HG02870 (cell line): ENCODE measurements around the gene KIAA0825.
"Not testable (repeated sequence)": the region's sequence is repeated elsewhere in the genome, so short reads cannot be mapped to it uniquely, and the experiment has no call there.

Source experiments
- ATAC-seq: cut with Tn5 transposase; IDR thresholded peaks from one replicate; pipeline ENCODE4 v1.9.1; 2021; ENCODE audit warnings: mild to moderate bottlenecking, moderate library complexity; ENCODE audit not compliant: unreplicated experiment

Gene KIAA0825

GRCh38 chr5:94388773-94389514, 229.5 kb downstream of the KIAA0825 start:
- no peak for ATAC-seq

DNA sequence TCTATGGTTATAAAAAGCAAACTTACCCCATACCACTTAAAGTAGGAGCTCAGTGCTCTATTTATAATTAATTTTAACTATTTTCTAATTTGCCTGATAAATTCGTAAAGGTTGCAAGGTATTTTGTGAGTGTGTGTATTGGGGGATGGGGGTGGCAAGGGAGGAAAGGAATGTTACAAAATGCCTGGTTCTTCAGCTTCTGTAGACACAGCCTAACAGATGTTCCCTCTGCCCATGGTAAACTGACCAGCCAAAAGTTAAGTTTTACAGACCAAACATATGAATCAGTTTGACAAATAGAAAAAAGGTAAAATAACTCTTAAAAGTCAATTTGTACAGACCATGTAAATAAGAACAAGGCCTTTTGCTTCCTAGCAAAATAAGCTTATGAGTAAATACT, 232.6 kb downstream of the KIAA0825 start:
- ATAC-seq = no peak

GRCh38 chr5:94378062-94378461, 240.3 kb downstream of the KIAA0825 start:
- ATAC-seq = no peak

DNA sequence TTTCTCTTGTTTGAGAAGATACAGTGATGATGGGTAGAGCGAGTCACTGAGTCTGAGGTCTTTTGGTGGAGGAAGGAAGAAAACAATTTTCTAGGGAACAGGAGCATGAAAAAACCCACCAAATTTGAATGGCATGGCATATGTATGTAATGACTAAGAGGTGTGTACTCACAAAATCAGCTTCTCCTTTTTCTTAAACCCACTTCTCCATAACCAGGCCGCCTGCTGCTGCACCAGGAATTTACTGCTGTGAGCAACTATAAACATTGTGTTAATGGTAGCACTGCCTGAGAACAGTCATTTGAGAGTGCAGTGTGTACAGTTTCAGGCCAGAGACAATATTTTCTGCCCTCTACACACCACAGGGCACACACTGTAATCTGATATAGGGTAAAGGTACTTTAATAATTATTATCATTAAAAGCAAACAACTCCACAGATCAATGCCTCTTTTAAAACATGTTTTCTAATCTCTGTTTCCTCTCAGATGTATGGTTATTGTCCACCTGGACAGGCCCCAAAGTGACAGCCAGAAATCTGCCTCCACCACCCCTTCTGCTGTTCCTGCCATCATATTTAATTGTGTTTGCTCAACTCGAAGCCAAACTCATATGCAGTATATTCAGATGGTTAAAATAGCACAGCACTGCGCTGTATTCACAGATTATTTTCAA, 241.6 kb downstream of the KIAA0825 start:
- ATAC-seq = no peak

GRCh38 chr5:94375801-94376200, 242.6 kb downstream of the KIAA0825 start:
- ATAC-seq = no peak

DNA sequence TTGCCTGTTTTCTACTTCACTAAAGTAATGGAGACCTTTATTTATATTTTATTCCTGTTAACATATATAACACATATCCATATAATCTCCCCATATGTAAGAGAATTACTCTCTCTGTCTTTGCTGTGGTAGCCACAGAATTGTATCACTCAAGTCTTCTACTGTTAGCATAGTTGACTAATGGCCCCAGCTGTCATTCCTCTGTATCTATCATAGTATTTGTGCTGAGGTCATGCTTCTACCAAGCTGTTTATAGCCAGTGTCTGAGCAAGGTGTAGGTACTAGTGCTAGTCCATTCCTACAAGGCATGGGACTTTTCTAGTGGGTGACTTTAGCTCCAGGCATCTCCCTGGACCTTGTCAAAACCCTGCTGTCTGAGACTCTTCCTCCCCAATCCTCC, 244.1 kb downstream of the KIAA0825 start:
- no peak for ATAC-seq

- no peak for ATAC-seq
Observed at GRCh38 chr5:94367900-94368299, 250.5 kb downstream of the KIAA0825 start.

DNA sequence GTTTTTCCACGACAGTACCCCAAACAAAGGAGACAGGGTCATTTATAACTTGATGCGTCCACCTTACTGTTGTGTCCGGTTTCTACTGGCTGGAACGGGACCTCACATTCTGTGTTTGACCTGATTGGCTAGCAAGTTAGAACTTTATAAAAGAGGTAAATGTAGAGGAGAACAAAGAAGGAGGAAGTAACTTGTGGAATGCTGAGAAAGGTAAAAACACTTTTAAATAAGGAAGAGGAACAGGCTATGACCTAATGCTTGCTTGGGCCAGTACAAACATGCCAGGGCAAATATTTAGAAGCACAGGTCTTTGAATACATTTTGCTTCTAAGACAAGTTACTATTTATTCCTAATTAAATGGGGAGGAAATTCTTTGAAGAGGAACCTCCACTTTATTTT, 251.6 kb downstream of the KIAA0825 start:
- no peak for ATAC-seq

- no peak for ATAC-seq
Observed at GRCh38 chr5:94362857-94363256, 255.5 kb downstream of the KIAA0825 start.

DNA sequence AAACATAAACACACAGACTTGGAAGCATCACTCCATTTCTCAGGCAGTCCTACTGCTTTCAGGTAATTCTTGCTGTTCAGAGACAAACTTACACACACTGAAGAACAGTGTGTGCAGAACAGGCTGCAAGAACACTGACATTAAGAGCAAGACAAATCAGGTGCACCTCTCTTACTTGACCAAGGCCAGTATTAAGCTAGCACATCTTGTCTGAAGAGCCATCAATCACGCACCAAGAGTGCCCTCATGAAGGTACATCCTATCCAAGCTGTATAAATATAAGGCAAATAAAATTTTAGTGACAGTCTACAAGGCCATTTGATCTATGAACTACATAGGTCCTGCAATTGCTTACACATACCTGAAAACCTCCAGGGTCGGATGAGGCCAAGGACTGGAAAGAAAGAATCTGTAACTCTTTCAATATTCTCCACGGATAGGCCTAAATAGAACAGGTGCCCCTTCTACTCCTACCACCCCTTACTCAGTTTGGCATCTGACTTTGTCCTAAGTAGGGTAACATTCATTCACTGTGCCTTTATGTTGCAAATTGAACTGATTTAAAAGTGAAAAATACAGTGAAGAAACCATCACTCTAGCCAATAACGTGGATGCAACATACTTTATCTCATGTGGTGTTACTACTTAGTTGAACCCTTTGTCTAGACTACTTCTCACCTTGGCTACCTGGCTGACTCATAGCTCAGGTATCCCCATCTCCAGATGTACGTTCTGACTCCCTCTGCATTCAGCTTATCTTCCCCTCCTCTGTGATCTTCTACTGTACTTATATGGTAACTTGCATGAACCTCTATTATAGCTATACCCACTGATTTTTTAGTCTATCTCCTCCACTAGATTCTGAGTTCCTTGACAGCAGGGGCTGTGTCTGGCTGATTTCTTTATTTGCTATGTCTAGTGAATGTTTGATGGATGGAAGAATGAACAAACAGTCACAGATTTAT, 256.3 kb downstream of the KIAA0825 start:
- ATAC-seq = no peak

DNA sequence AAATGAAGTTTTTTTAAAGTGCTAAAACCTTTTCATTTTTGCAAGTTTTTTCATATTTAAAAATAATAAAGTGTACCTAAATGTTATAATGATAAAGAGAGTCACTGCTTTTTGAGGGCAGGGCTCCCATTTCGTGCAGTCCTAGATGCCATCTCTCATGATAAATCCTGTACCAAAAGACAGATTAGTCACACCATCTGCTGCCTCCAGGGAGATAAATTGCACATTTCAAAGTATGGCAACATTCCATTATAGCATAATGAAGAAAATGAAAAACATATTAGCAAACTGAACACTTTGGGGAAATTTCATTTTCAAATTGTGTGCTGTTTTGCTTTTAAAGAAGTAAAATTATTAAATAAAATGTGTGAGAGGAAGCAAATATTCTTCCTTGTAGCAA, 257.2 kb downstream of the KIAA0825 start:
- ATAC-seq = no peak

DNA sequence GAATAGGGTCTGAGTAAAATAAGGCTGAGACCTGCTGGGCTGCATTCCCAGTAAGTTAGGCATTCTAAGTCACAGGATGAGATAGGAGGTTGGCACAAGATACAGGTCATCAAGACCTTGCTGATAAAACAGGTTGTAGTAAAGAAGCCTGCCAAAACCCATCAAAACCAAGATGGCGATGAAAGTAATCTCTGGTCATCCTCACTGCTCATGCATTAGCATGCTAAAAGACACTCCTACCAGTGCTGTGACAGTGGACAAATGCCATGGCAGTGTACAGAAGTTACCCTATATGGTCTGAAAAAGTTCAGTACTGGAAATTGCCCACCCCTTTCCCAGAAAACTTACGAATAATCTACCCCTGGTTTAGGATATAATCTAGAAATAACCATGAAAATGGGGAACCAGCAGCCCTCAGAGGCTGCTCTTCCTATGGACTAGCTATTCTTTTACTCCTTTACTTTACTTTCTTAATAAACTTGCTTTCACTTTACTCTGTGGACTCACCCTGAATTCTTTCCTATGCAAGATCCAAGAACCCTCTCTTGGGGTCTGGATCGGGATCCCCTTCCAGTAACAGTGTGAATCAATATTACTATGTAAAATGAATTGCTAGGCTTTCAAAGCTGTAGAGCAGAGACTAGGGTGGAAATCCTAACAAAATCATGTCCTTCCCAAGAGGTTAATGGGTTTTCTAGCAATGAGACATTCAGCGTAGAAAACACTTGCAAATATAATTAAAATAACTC, 257.8 kb downstream of the KIAA0825 start:
- ATAC-seq = no peak

DNA sequence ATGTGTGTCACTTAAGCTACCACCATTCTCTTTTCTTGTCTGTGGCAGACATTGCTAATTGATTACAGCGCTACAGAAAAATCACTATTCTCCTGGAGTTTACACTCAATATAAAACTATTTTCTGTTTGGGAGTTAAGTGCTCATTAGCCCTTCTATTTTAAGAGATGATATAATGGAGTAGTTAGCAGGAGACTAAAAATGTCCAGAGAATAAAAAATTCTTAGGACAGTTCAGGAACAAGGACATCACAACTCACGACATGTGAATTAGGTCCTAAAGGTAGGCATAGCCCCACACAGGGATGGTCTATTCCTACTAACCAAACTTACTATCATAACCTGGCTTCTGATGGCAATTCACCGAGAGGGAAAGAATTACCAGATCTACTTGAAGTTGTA, 258.5 kb downstream of the KIAA0825 start:
- ATAC-seq = no peak

- ATAC-seq = no peak
Observed at GRCh38 chr5:94355811-94356210, 262.6 kb downstream of the KIAA0825 start.

DNA sequence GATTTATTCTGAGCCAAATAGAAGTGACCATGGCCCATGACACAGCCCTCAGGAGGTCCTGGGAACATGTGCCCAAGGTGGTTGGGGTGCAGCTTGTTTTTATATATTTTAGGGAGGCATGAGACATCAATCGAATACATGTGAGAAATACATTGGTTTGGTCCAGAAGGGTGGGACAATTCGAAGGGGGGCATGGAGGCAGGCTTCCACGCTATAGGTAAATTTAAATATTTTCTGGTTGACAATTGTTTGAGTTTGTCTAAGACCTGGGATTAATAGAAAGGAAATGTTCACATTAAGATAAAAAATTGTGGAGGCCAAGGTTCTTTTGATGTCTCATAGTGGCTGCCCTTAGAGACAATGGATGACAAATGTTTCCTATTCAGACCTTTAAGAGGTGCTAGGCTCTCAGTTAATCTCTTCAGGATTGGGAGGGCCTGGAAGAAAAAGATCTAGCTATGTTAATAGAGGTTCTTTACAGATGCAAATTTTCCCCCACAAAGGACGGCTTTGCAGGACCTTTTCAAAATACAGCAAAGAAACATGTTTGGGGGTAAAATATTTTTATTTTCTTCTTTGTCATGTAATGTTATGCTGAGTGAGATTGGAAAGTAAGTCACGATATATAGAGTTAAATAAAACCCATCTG, 263.4 kb downstream of the KIAA0825 start:
- not testable (repeated sequence) for ATAC-seq

GRCh38 chr5:94353605-94354004, 264.8 kb downstream of the KIAA0825 start:
- ATAC-seq = no peak

GRCh38 chr5:94347130-94347529, 271.3 kb downstream of the KIAA0825 start:
- ATAC-seq = no peak

DNA sequence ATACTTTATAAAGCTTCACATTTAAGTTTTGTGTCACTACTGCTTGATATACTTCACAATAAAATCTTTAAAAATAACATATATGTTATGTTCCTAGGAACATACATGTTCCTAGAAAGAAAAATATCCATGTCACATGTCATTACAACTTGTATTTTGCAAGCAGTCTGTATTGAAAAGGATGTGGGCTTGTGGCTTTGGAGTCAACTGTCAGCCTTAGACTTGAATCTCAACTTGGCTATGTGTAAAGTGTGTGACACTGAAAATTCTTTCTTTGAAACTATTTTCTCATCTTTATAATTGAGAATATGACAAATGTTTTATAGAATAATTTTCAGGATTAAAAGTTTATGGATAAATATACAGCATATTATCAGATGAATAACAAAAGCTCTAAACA, 273.1 kb downstream of the KIAA0825 start:
- ATAC-seq = no peak

DNA sequence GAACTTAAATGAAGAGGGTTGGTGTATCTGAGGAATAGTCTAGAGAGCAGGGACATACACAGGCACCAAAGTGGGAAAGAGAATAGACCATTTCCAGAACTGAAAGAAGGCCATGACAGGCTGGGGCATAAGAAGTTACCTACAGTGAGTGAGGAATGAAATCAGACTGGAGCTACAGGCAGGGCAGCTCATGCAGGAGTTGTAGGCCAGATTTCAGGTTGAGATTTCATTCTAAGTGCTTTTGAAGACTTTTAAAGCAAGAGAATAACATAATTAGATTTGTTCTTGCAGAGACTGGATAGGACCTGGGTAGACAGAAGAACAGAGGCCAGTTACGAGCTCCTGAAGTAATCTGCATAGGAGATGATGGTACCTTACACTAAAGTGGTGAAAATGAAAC, 280.8 kb downstream of the KIAA0825 start:
- ATAC-seq = no peak

DNA sequence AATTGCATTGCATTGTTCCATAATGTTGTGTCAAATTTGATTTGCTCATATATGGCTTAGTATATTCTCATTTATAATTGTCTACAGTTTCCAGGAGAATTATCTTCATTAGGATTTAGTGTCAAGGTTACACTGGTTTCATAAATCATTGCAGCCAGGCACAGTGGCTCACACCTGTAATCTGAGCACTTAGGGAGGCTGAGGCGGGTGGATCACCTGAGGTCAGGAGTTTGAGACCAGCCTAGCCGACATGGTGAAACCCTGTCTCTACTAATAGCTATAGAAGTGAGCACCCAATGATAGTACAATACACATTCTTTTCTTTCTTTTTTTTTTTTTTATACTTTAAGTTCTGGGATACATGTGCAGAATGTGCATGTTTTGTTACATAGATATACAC, 282.5 kb downstream of the KIAA0825 start:
- ATAC-seq = no peak
